ENCODE results near the gene AP1G2. TPM values are rescaled to one million over a fixed set of nuclear protein-coding genes. Genes with fewer than 3 reads are reported as not detected.

AP1G2 gene
- total RNA-seq, 1 donor from 2014 or later: 93.4 TPM

- TF ChIP-seq CTCF (IDR thresholded peaks at IDR 0.05; ENCODE audit: insufficient read depth, low read length, poor library complexity, severe bottlenecking): no peak
- Histone ChIP-seq H3K36me3 (ENCODE audit: control insufficient read depth, insufficient read depth, low read length) (no peaks in the 10 kb centered on the region), H3K4me3 (ENCODE audit: low read depth, low read length) (no peak overlapping the region), H3K27me3 (ENCODE audit: control insufficient read depth, insufficient read depth, low read length) (no peaks in the 10 kb centered on the region)
- DNase-seq (ENCODE audit: low read depth): no peak
Measured at GRCh38 chr14:23523229-23524016, 44.2 kb downstream of the AP1G2 start.

GRCh38 chr14:23522643-23523198 lies 44.9 kb downstream of the AP1G2 start:
- no peak overlapping the region for H3K4me3 ChIP-seq (ENCODE audit: low read depth, low read length)
- TF ChIP-seq CTCF (IDR thresholded peaks at IDR 0.05; ENCODE audit: insufficient read depth, low read length, poor library complexity, severe bottlenecking): no peak
- H3K27me3 ChIP-seq (ENCODE audit: control insufficient read depth, insufficient read depth, low read length): no peaks in the 10 kb centered on the region
- H3K36me3 ChIP-seq (ENCODE audit: control insufficient read depth, insufficient read depth, low read length): no peaks in the 10 kb centered on the region
- DNase-seq (ENCODE audit: low read depth): no peak

GRCh38 chr14:23521785-23522640 lies 45.6 kb downstream of the AP1G2 start:
- TF ChIP-seq CTCF (IDR thresholded peaks at IDR 0.05; ENCODE audit: insufficient read depth, low read length, poor library complexity, severe bottlenecking): no peak

GRCh38 chr14:23520899-23521533 lies 46.6 kb downstream of the AP1G2 start:
- H3K36me3 ChIP-seq (ENCODE audit: control insufficient read depth, insufficient read depth, low read length): no peaks in the 10 kb centered on the region
- H3K27me3 ChIP-seq (ENCODE audit: control insufficient read depth, insufficient read depth, low read length): no peaks in the 10 kb centered on the region
- no peak for TF ChIP-seq CTCF (IDR thresholded peaks at IDR 0.05; ENCODE audit: insufficient read depth, low read length, poor library complexity, severe bottlenecking)
- no peak for DNase-seq (ENCODE audit: low read depth)
- no peak overlapping the region for H3K4me3 ChIP-seq (ENCODE audit: low read depth, low read length)

More at GRCh38 chr14:23521785-23522640, 45.6 kb downstream of the AP1G2 start:
- Histone ChIP-seq H3K4me3 (ENCODE audit: low read depth, low read length) (no peak overlapping the region), H3K27me3 (ENCODE audit: control insufficient read depth, insufficient read depth, low read length) (no peaks in the 10 kb centered on the region), H3K36me3 (ENCODE audit: control insufficient read depth, insufficient read depth, low read length) (no peaks in the 10 kb centered on the region)
- DNase-seq (ENCODE audit: low read depth): no peak

- DNase-seq (ENCODE audit: low read depth): no peak
- Histone ChIP-seq H3K27me3 (ENCODE audit: control insufficient read depth, insufficient read depth, low read length) (no peaks in the 10 kb centered on the region), H3K4me3 (ENCODE audit: low read depth, low read length) (no peak overlapping the region), H3K36me3 (ENCODE audit: control insufficient read depth, insufficient read depth, low read length) (no peaks in the 10 kb centered on the region)
- no peak for TF ChIP-seq CTCF (IDR thresholded peaks at IDR 0.05; ENCODE audit: insufficient read depth, low read length, poor library complexity, severe bottlenecking)
Measured at GRCh38 chr14:23518709-23519108, 48.9 kb downstream of the AP1G2 start.
